ENCODE results near the gene JUND.

- no peak for TF ChIP-seq YY1 (IDR thresholded peaks at IDR 0.05; ENCODE audit: insufficient read depth, insufficient read length)
- no peak for TF ChIP-seq ZNF274 (IDR thresholded peaks at IDR 0.05; ENCODE audit: low read depth, low read length)
- no peak for TF ChIP-seq SUZ12 (IDR thresholded peaks at IDR 0.05; ENCODE audit: extremely low read depth, insufficient read depth, insufficient read length)
Measured at GRCh38 chr19:18291590-18292461, 10.4 kb upstream of the JUND start.

Data from NT2/D1 (cell line).